ENCODE results near the gene PLXNA4. TPM values are rescaled to one million over a fixed set of nuclear protein-coding genes. Genes with fewer than 3 reads are reported as not detected.

Gene PLXNA4
- total RNA-seq, 1 donor from 2014 or later: 0.38 TPM

DNA sequence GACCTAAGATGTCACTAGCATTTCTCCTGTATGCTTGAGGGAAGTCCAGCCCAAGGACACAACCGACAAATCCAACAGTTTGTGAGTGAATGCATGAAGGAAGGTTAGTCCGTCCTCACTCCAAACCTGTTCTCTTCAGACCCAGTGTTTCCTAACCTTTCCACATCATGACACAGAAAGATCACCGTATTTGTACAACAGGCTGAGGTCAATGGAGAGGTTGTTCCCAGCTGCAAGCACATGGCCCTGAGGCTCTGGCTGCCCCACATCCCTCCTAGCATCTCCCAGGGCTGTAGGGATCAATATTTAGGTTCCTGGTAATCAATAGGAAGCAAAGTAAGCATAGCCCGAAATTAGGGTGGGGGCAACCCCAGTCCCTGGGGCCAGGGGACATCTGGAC, 227.9 kb downstream of the PLXNA4 start:
- Mint-ChIP-seq H3K27me3 (no peaks in the 10 kb centered on the region), H3K9me3 (ENCODE audit: low read depth) (no peaks in the 10 kb centered on the region), H3K27ac (no peak overlapping the region), H3K4me1 (ENCODE audit: low read depth) (peaks cover 15% of the 10 kb centered on the region), H3K36me3 (ENCODE audit: insufficient read depth) (no peaks in the 10 kb centered on the region), H3K4me3 (ENCODE audit: low read depth) (no peak overlapping the region)
- DNase-seq (ENCODE audit: low spot score, unreplicated experiment): no peak
- TF ChIP-seq CTCF (IDR thresholded peaks at IDR 0.05; ENCODE audit: unreplicated experiment): no peak

DNA sequence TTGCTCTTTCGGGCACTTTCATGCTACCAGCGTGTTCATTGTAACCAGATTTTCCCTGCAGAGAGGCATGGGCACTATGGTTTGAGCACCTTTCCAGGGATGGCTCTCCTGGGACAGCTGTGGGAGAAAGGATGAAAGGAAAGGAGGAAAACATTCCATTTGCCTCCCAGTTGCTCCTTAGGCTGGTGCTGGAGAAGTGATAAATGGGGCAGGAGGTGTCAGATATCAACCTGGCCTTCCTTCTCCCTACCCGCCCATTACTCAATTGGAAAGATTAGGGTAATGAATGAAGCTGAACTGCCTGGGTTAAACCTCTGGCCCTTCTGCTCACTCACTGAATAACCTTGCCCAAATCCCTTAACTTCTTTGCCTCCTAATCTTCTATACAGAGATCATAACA, 228.4 kb downstream of the PLXNA4 start:
- H3K9me3 Mint-ChIP-seq (ENCODE audit: low read depth): no peaks in the 10 kb centered on the region
- no peaks in the 10 kb centered on the region for H3K27me3 Mint-ChIP-seq
- no peaks in the 10 kb centered on the region for H3K36me3 Mint-ChIP-seq (ENCODE audit: insufficient read depth)
- no peak for TF ChIP-seq CTCF (IDR thresholded peaks at IDR 0.05; ENCODE audit: unreplicated experiment)
- H3K4me1 Mint-ChIP-seq (ENCODE audit: low read depth): peaks cover 15% of the 10 kb centered on the region
- H3K4me3 Mint-ChIP-seq (ENCODE audit: low read depth): no peak overlapping the region
- H3K27ac Mint-ChIP-seq: no peak overlapping the region
- no peak for DNase-seq (ENCODE audit: low spot score, unreplicated experiment)

DNA sequence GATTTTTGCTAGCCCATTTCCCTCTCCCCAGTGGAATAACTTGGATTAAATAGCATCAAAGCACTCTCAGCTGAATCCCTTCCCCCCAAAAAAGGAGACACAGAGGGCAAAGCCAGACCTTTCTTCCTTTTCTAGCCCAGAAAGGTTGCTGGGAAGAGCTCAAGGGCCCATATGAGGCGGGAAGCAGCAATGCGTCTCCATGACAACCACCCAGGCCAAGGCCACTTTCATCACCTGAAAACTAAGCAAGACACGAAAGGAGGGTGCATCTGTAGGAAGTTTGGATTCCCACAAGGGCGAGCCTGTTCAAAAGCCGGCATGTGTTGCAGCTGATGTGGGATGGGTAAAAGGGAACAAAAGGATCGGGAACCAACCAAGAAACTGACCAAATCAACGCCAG, 229.1 kb downstream of the PLXNA4 start:
- Mint-ChIP-seq H3K4me3 (ENCODE audit: low read depth) (no peak overlapping the region), H3K9me3 (ENCODE audit: low read depth) (no peaks in the 10 kb centered on the region), H3K36me3 (ENCODE audit: insufficient read depth) (no peaks in the 10 kb centered on the region), H3K4me1 (ENCODE audit: low read depth) (peaks cover 15% of the 10 kb centered on the region), H3K27me3 (no peaks in the 10 kb centered on the region), H3K27ac (no peak overlapping the region)
- no peak for DNase-seq (ENCODE audit: low spot score, unreplicated experiment)
- TF ChIP-seq CTCF (IDR thresholded peaks at IDR 0.05; ENCODE audit: unreplicated experiment): no peak

GRCh38 chr7:132345543-132346129, 230.6 kb downstream of the PLXNA4 start:
- Mint-ChIP-seq H3K4me3 (ENCODE audit: low read depth) (no peak overlapping the region), H3K27me3 (no peaks in the 10 kb centered on the region), H3K27ac (no peak overlapping the region), H3K36me3 (ENCODE audit: insufficient read depth) (no peaks in the 10 kb centered on the region), H3K4me1 (ENCODE audit: low read depth) (peaks cover 15% of the 10 kb centered on the region), H3K9me3 (ENCODE audit: low read depth) (no peaks in the 10 kb centered on the region)
- no peak for DNase-seq (ENCODE audit: low spot score, unreplicated experiment)
- no peak for TF ChIP-seq CTCF (IDR thresholded peaks at IDR 0.05; ENCODE audit: unreplicated experiment)

- no peak for TF ChIP-seq CTCF (IDR thresholded peaks at IDR 0.05; ENCODE audit: unreplicated experiment)
- H3K27me3 Mint-ChIP-seq: no peaks in the 10 kb centered on the region
- H3K9me3 Mint-ChIP-seq (ENCODE audit: low read depth): no peaks in the 10 kb centered on the region
- H3K27ac Mint-ChIP-seq: no peak overlapping the region
- H3K36me3 Mint-ChIP-seq (ENCODE audit: insufficient read depth): no peaks in the 10 kb centered on the region
- H3K4me1 Mint-ChIP-seq (ENCODE audit: low read depth): peaks cover 15% of the 10 kb centered on the region
- DNase-seq (ENCODE audit: low spot score, unreplicated experiment): no peak
- H3K4me3 Mint-ChIP-seq (ENCODE audit: low read depth): no peak overlapping the region
Measured at GRCh38 chr7:132345030-132345429, 231.2 kb downstream of the PLXNA4 start.

Data from progenitor cell of endocrine pancreas (in vitro differentiated cells).